Erythroblast (primary cell): ENCODE data around the gene TMEM62.

Source experiments
- GATA1 ChIP-seq: IDR thresholded peaks from 2 replicates; pipeline ENCODE4 v1.6.1; 2011; ENCODE audit warnings: low read depth, mild to moderate bottlenecking, control low read depth, low read length, moderate library complexity
- POLR2A ChIP-seq: IDR thresholded peaks from 2 replicates; pipeline ENCODE4 v1.6.1; 2011; ENCODE audit warnings: mild to moderate bottlenecking, low read length

GRCh38 chr15:43091859-43092258 is 41.5 kb upstream of the TMEM62 start:
- TF ChIP-seq POLR2A (no peak), GATA1 (no peak)
